Measurements from ENCODE around the gene DRAP1. TPM values are rescaled to one million over a fixed set of nuclear protein-coding genes. Genes with fewer than 3 reads are reported as not detected.

The DRAP1 gene
- total and polyA plus RNA-seq, 9 of the 15 experiments (the other 6 are each of a cell fraction or from before 2014, with no cell fraction given) = 9.6 to 200 (median 92.9) TPM

DNA sequence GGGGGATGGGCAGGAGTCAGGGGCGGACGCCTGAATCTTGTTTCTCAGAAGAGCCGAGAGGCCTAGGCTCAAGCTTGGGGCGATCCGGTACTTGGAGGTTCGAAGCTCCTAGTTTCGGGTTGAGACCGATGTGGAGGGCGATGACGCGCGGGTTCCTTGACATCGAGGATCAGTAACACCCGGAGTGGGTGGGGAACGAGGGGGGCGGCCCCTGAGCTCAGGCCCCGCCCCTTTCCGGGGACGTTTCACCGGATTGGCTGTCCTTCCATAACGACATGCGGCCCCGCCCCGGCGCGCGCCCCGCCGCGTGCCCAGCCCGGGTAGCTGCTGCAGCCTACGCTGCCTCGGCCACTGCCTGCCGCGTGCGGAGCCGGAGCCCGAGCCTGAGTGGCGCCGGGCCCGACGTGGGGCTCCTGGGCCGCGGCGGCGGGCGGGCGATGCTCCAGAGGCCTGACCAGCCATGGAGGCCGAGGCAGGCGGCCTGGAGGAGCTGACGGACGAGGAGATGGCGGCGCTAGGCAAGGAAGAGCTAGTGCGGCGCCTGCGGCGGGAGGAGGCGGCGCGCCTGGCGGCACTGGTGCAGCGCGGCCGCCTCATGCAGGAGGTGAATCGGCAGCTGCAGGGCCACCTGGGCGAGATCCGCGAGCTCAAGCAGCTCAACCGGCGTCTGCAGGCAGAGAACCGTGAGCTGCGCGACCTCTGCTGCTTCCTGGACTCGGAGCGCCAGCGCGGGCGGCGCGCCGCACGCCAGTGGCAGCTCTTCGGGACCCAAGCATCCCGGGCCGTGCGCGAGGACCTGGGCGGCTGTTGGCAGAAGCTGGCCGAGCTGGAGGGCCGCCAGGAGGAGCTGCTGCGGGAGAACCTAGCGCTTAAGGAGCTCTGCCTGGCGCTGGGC lies 28.7 kb upstream of the DRAP1 start, which contains the start of gene CCDC85B (continued):
- TF ChIP-seq PKNOX1 (IDR thresholded peaks at IDR 0.05) = peak; percentile 59
- TF ChIP-seq MEF2D (tag; conservative IDR thresholded peaks at IDR 0.05; ENCODE audit: low read depth) = no peak
- TF ChIP-seq PYGO2 (tag; IDR thresholded peaks at IDR 0.05) = no peak
- no peak for TF ChIP-seq ZNF253 (CRISPR knock-in tag; conservative IDR thresholded peaks at IDR 0.05)
- TF ChIP-seq ZBTB34 (CRISPR knock-in tag; IDR thresholded peaks at IDR 0.05) = no peak
- TF ChIP-seq, protein P1, sequence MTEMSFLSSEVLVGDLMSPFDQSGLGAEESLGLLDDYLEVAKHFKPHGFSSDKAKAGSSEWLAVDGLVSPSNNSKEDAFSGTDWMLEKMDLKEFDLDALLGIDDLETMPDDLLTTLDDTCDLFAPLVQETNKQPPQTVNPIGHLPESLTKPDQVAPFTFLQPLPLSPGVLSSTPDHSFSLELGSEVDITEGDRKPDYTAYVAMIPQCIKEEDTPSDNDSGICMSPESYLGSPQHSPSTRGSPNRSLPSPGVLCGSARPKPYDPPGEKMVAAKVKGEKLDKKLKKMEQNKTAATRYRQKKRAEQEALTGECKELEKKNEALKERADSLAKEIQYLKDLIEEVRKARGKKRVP (CRISPR knock-in tag; IDR thresholded peaks at IDR 0.05) = peak; percentile 15; the same call in 1 of the 2 replicates
- TF ChIP-seq GATA2 (CRISPR knock-in tag; IDR thresholded peaks at IDR 0.05) = no peak
- peak; percentile 23 for TF ChIP-seq HMGN3 (IDR thresholded peaks at IDR 0.05; ENCODE audit: borderline replicate concordance, extremely low read depth, insufficient read length, low read depth, low read length)
- TF ChIP-seq NR4A1 (CRISPR knock-in tag; IDR thresholded peaks at IDR 0.05) = peak; percentile 78; the same call in 1 of the 2 replicates
- TF ChIP-seq NR4A1 (tag; IDR thresholded peaks at IDR 0.05) = peak; percentile 66; the same call in 1 of the 2 replicates
- no peak for TF ChIP-seq SREBF1 (IDR thresholded peaks at IDR 0.05; ENCODE audit: borderline replicate concordance, low read depth, low read length)
- TF ChIP-seq, protein P2, sequence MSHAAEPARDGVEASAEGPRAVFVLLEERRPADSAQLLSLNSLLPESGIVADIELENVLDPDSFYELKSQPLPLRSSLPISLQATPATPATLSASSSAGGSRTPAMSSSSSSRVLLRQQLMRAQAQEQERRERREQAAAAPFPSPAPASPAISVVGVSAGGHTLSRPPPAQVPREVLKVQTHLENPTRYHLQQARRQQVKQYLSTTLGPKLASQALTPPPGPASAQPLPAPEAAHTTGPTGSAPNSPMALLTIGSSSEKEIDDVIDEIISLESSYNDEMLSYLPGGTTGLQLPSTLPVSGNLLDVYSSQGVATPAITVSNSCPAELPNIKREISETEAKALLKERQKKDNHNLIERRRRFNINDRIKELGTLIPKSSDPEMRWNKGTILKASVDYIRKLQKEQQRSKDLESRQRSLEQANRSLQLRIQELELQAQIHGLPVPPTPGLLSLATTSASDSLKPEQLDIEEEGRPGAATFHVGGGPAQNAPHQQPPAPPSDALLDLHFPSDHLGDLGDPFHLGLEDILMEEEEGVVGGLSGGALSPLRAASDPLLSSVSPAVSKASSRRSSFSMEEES (CRISPR knock-in tag; IDR thresholded peaks at IDR 0.05) = no peak
- peak; percentile 68 for TF ChIP-seq CREB1 (IDR thresholded peaks at IDR 0.05)
- no peak; the same call in 1 of the 2 replicates for TF ChIP-seq CREB1 (CRISPR knock-in tag; IDR thresholded peaks at IDR 0.05)
